GM12801 (cell line): ENCODE results near the gene LCP1.

ENCODE experiments used
- CTCF ChIP-seq: IDR thresholded peaks from one replicate; pipeline ENCODE4 v1.5.1; 2011; ENCODE audit warnings: control low read depth; ENCODE audit not compliant: insufficient read length; ENCODE audit errors: extremely low read depth

Gene LCP1

GRCh38 chr13:46165485-46166223 lies 16.3 kb downstream of the LCP1 start:
- TF ChIP-seq CTCF = no peak

- no peak for TF ChIP-seq CTCF
Observed at GRCh38 chr13:46164661-46165060, 17.3 kb downstream of the LCP1 start.

DNA sequence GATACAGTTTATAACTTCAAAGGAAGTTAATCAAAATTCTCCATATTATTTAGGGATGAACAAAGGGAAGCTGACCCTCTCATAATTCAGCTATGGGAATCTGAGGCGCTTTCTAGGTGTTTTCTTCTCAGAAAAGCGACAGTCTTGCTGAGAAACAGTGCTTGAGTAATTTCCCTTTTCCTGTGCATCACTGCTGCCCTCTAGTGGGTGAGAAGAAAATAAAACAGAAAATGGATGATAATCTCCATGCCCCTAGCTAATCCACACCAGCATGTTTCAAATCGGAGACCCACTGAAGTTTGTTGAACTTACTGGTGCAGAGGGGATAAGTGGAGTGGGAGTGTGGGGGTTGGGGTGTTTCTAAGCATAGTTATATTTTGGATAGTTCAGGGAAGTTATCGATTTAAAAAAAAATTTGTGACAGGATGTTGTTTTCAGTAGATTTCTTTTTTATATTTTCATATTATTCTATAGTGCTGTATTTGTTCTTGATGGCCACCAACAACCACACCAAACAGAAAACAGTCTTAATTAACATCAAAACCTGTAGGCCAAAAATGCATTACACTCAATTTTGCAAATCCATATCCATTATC lies 21.4 kb downstream of the LCP1 start:
- TF ChIP-seq CTCF = no peak

DNA sequence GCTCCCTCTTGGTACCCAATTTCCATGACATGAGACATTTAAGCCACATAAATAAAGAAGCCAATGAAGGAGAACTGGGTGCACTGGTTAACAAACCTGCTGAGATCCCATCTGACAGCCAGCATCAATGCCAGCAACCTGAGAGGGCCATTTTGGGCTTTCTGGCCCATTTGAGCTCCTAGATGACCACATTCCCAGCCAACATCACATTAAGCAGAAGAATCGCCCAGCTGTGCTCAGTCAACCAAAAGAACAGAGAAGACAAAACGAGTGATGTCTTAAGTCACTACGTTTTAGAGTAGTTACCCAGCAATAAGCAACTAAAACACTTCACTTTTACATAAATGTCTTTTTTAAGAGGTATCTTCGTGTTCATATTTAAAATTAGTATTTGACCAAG lies 21.9 kb downstream of the LCP1 start:
- TF ChIP-seq CTCF = no peak

GRCh38 chr13:46158983-46159382 lies 23.0 kb downstream of the LCP1 start:
- no peak for TF ChIP-seq CTCF

DNA sequence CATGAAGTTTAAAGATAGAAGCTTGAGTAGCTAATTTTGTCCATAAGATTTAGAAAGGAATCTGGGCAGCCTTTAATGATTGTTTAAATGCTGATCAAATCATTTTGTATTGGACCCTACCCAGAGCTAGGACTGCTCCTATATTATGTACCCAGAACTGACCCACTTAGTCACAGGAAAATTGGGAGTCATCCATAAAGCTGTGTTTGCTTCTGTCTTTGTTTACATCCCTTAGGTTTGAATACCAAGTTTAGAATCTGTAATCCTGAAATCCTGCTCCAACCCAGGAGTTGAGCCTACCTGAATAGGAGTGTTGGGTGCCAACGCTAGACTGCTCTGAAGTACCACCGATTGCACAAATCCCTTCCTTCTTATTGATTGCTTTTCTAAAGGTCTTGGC lies 23.8 kb downstream of the LCP1 start:
- TF ChIP-seq CTCF = no peak

DNA sequence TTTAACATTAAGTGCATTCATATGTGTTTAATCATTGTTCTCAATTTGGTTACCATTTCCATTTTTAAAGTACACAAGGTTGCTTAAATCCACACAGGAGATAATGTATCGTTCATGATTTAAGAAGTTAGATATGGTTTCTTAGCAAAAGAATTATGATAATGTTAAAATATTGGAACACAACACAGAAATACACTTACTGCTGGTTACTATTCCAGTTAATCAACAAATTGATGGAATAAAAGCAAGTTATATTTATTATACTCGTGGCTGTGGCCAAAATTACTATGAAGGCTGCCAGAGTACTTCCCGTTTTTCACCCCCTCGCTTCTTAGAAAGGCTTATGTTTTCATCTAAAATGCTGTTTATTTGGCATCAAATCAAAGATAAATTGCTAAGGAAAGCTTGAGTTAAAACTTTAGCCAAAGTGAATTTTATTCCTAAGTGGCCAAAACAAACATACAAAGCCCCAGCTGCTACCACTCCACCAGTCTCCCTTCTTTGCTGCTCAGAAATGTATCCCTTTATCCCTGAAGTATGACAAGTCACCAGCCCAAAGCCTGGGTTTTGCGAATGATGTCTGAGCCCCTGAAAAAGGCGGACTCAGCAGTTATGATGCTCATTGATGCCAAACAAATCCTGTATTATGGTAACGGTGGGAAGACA lies 27.7 kb downstream of the LCP1 start:
- TF ChIP-seq CTCF = no peak
